GM12873 (cell line): ENCODE results near the gene ZNF514.

Experiments used
- CTCF ChIP-seq: IDR thresholded peaks from 2 replicates; pipeline ENCODE4 v1.5.1; 2012; ENCODE audit warnings: low read depth, mild to moderate bottlenecking, moderate library complexity, low read length, control low read depth; ENCODE audit not compliant: insufficient read depth; ENCODE audit errors: missing control alignments

Gene ZNF514

GRCh38 chr2:95122197-95122551, 37.5 kb downstream of the ZNF514 start:
- no peak for TF ChIP-seq CTCF

- no peak for TF ChIP-seq CTCF
Measured at GRCh38 chr2:95121407-95122196, 38.0 kb downstream of the ZNF514 start, which contains the start of gene MRPS5. TSS of gene MRPS5 (minus strand) at chr2:95121808. CDS start at chr2:95121791, 17 bp downstream.

- TF ChIP-seq CTCF, result no peak
Measured at GRCh38 chr2:95121093-95121406, 38.6 kb downstream of the ZNF514 start.

GRCh38 chr2:95115418-95115817, 44.2 kb downstream of the ZNF514 start:
- TF ChIP-seq CTCF, result peak; percentile 93

- TF ChIP-seq CTCF, result no peak
Measured at GRCh38 chr2:95113464-95113863, 46.2 kb downstream of the ZNF514 start.

GRCh38 chr2:95110395-95110794, 49.3 kb downstream of the ZNF514 start:
- TF ChIP-seq CTCF, result no peak

GRCh38 chr2:95109260-95109659, 50.4 kb downstream of the ZNF514 start:
- TF ChIP-seq CTCF, result no peak
